Thyroid gland (tissue), 4 donors: ENCODE data around the gene CDC42BPG. TPM values are rescaled to one million over a fixed set of nuclear protein-coding genes. Genes with fewer than 3 reads are reported as not detected.

ENCODE experiments used
- DNase-seq, 2 donors: peaks; one replicate each; pipeline ENCODE4 v3.0.0-alpha.2; 2019
- H3K27ac ChIP-seq, 3 donors: fragments of 200-600 bp; sonication (generic); 1 replicate in 2 of 3; 2 replicates in 1 of 3; pipeline ENCODE4 v1.5.1; 2016 to 2019; ENCODE audit warnings: mild to moderate bottlenecking in 1 of 3, moderate library complexity in 1 of 3
- H3K27me3 ChIP-seq: fragments of 200-600 bp; sonication (generic); one replicate; pipeline ENCODE4 v1.5.1; 2019
- H3K36me3 ChIP-seq, 2 donors: fragments of 200-600 bp; sonication (generic); one replicate each; pipeline ENCODE4 v1.5.1; 2016 to 2019
- H3K4me1 ChIP-seq, 2 donors: fragments of 200-600 bp; sonication (generic); one replicate each; pipeline ENCODE4 v1.5.1; 2017 to 2019
- H3K4me3 ChIP-seq, 3 donors: fragments of 200-600 bp; sonication (generic); replicated peaks in 1 of 3; 1 replicate in 2 of 3; 2 replicates in 1 of 3; pipeline ENCODE4 v1.5.1; 2016; ENCODE audit warnings: mild to moderate bottlenecking in 1 of 3
- H3K9me3 ChIP-seq: fragments of 200-600 bp; sonication (generic); one replicate; pipeline ENCODE4 v1.5.1; 2017
- POLR2A ChIP-seq, 2 donors: fragments of 450-650 bp; IDR thresholded peaks; one replicate each; pipeline ENCODE4 v1.6.1; 2017; ENCODE audit warnings: antibody characterized with exemption in 2 of 2, mild to moderate bottlenecking in 2 of 2, moderate library complexity in 1 of 2
- WGBS, 2 donors: methylation state at CpG; one replicate each; pipeline ENCODE4 v1.1.5; 2017; 5-methylcytosine and 5-hydroxymethylcytosine counted together
- intact Hi-C: fragments of 100-400 bp; cut with DNase I; formaldehyde crosslinking; loops from one replicate; pipeline ENCODE4 v1.15.1; 2023
- total RNA-seq, 4 donors: library from RNA; depleted of rRNA; stranded (reverse); fragments of >200 nt; gene quantifications; one replicate each; pipeline ENCODE4 v1.2.3, GENCODE V29; 2016
- TF ChIP-seq, protein P1 (sequence below), 6 experiments: fragments of 200-600 bp in 3 of 6; fragments of 450-650 bp in 3 of 6; sonication (generic) in 3 of 6; IDR thresholded peaks; one replicate each; pipeline ENCODE4 v1.5.1; 2016 to 2019; ENCODE audit warnings: antibody characterized with exemption in 6 of 6, mild to moderate bottlenecking in 2 of 6, inconsistent platforms in 1 of 6, moderate library complexity in 1 of 6

CDC42BPG gene
- total RNA-seq, 4 donors from 2014 or later, result 7.8 to 13.9 (median 10.2) TPM

DNA sequence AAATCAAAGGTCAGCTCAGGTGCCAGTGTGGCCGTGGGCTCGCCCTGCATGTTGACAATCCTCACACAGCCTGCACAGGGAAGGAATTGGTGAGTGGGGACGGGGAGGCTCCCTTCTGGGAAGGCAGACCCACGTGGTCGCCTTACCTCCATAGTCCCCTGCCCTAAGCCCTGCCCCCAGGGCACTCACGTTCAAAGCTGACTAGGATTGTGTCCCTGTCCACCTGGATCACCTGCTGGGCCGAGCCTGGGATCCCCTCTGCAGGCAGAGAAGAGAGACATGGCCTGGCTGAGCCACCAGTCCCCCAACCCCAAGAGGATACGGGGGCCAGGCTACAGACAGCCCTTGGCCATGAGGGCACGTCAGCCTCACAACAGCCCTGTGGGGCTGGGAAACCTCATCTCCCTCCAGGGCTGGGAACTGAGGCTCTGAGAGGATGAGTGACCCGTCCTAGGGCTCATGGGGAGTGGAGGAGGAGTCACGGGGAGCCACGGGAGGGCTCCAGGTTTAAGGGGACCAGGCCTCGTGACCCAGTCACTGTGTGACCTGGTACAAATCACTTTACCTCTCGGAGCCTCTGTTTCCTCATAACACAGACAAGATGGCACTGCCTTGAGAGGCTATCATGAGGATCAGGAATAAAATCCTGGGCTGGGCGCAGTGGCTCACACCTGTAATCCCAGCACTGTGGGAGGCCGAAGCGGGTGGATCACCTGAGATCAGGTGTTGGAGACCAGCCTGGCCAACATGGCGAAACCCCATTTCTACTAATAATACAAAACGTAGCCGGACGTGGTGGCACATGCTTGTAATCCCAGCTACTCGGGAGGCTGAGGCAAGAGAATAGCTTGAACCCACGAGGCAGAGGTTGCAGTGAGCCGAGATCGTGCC, 54.0 kb downstream of the CDC42BPG start:
- no peak for DNase-seq
- Histone ChIP-seq H3K9me3 (no peaks in the 10 kb centered on the region), H3K4me1 (no peaks in the 10 kb centered on the region), H3K27ac (no peak overlapping the region), H3K36me3 (peaks cover 0 to 12% of the 10 kb centered on the region in 2 donors), H3K4me3 (no peak overlapping the region), H3K27me3 (no peaks in the 10 kb centered on the region)
- WGBS, 2 donors, result 93 to 95% methylated on average over 17 to 25 of the region's 25 CpGs
- intact Hi-C loops, result no loop called here
- TF ChIP-seq POLR2A (IDR thresholded peaks at IDR 0.05), result no peak
- TF ChIP-seq, protein P1, sequence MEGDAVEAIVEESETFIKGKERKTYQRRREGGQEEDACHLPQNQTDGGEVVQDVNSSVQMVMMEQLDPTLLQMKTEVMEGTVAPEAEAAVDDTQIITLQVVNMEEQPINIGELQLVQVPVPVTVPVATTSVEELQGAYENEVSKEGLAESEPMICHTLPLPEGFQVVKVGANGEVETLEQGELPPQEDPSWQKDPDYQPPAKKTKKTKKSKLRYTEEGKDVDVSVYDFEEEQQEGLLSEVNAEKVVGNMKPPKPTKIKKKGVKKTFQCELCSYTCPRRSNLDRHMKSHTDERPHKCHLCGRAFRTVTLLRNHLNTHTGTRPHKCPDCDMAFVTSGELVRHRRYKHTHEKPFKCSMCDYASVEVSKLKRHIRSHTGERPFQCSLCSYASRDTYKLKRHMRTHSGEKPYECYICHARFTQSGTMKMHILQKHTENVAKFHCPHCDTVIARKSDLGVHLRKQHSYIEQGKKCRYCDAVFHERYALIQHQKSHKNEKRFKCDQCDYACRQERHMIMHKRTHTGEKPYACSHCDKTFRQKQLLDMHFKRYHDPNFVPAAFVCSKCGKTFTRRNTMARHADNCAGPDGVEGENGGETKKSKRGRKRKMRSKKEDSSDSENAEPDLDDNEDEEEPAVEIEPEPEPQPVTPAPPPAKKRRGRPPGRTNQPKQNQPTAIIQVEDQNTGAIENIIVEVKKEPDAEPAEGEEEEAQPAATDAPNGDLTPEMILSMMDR (IDR thresholded peaks at IDR 0.05), result no peak

GRCh38 chr11:64789331-64790204, 54.9 kb downstream of the CDC42BPG start:
- no peaks in the 10 kb centered on the region for H3K4me1 ChIP-seq
- intact Hi-C loops, result loop anchor here (10.0 kb wide), 1 partner anchor 105 kb away; no protein-coding TSS in a partner anchor
- no peak for DNase-seq
- H3K27ac ChIP-seq, result no peak overlapping the region
- H3K36me3 ChIP-seq, result peaks cover 0 to 12% of the 10 kb centered on the region in 2 donors
- no peak for TF ChIP-seq POLR2A (IDR thresholded peaks at IDR 0.05)
- TF ChIP-seq, protein P1 (IDR thresholded peaks at IDR 0.05), result no peak
- H3K9me3 ChIP-seq, result no peaks in the 10 kb centered on the region
- 94 to 96% methylated on average over 9 to 15 of the region's 15 CpGs for WGBS, 2 donors
- H3K4me3 ChIP-seq, result no peak overlapping the region
- no peaks in the 10 kb centered on the region for H3K27me3 ChIP-seq

- 87 to 91% methylated on average over 5 to 9 of the region's 9 CpGs for WGBS, 2 donors
- TF ChIP-seq, protein P1 (IDR thresholded peaks at IDR 0.05), result no peak
- TF ChIP-seq POLR2A (IDR thresholded peaks at IDR 0.05), result no peak
- intact Hi-C loops, result loop anchor here (10.0 kb wide), 1 partner anchor 106 kb away; no protein-coding TSS in a partner anchor
- Histone ChIP-seq H3K27me3 (no peaks in the 10 kb centered on the region), H3K27ac (no peak overlapping the region), H3K9me3 (no peaks in the 10 kb centered on the region), H3K36me3 (peaks cover 0 to 12% of the 10 kb centered on the region in 2 donors), H3K4me3 (no peak overlapping the region), H3K4me1 (no peaks in the 10 kb centered on the region)
- no peak for DNase-seq
Observed at GRCh38 chr11:64788321-64789215, 55.9 kb downstream of the CDC42BPG start.

DNA sequence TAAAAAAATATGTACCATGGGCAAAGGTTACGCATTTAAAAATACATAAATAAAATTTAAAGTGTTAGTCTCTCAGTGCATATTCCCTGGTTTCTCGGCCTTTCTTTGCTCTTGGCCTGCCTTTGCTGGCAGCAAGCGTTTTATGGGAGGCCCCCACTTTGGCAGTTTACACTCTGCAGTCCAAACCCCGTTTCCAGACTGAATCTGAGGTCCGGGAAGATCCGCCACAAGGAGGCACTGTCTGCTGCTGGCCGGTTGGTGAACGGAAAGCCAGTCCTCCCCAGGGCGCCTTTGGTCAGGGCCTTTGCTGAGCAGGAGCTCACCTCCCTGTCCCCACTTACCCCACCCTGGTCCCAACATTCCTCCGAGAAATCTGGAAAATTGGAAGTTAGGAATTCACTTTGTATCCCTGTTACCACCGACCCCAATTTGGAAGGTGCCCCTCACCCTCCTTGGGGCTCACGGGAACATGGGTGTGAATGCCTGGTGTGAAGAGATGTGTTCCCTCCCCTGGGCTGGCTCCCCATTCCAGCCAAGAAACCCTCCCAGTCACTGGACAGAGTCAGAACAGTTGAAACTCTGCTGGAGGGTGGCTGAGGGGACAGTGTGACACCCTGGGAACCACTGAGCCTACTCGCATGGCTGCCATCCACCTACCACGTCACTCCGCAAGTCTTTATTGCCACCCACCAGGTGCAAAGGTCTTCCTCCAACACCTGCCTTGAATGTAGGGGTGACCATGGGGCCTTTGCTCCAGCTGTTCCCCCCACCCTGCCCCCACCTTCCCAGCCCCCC, 56.7 kb downstream of the CDC42BPG start:
- Histone ChIP-seq H3K36me3 (peaks cover 0 to 12% of the 10 kb centered on the region in 2 donors), H3K27me3 (no peaks in the 10 kb centered on the region), H3K4me3 (no peak overlapping the region), H3K9me3 (no peaks in the 10 kb centered on the region), H3K27ac (no peak overlapping the region), H3K4me1 (no peaks in the 10 kb centered on the region)
- WGBS, 2 donors, result 54 to 62% methylated on average over 13 to 15 of the region's 15 CpGs
- TF ChIP-seq, protein P1 (IDR thresholded peaks at IDR 0.05), result peak in 5 of 6 experiments; percentile 20 to 61 (median 36)
- no peak for TF ChIP-seq POLR2A (IDR thresholded peaks at IDR 0.05)
- intact Hi-C loops, result loop anchor here (10.0 kb wide), 1 partner anchor 107 kb away; no protein-coding TSS in a partner anchor
- peak; percentile 48 to 54 for DNase-seq
